Bronchial epithelial cell (primary cell): ENCODE measurements around the gene SSH2. TPM values are rescaled to one million over a fixed set of nuclear protein-coding genes. Genes with fewer than 3 reads are reported as not detected.

Experiments
- DNase-seq: peaks from one replicate; pipeline ENCODE4 v3.0.0-alpha.2; 2010; ENCODE audit warnings: low read depth
- FAIRE-seq: peaks from 2 replicates; lab custom pipeline; 2011; peaks lifted over from hg19 to GRCh38; lab: Jason Lieb, UNC
- H3K27me3 ChIP-seq: 2 replicates; pipeline ENCODE4 v1.5.1; 2011; ENCODE audit warnings: low read length; ENCODE audit not compliant: control insufficient read depth, insufficient read depth
- H3K36me3 ChIP-seq: 2 replicates; pipeline ENCODE4 v1.5.1; 2011; ENCODE audit warnings: low read length; ENCODE audit not compliant: control insufficient read depth, insufficient read depth
- H3K4me3 ChIP-seq: 2 replicates; pipeline ENCODE4 v1.5.1; 2011; ENCODE audit warnings: mild to moderate bottlenecking, low read depth, low read length, control low read depth
- CTCF ChIP-seq: IDR thresholded peaks from 2 replicates; pipeline ENCODE4 v1.5.1; 2011; ENCODE audit warnings: mild to moderate bottlenecking, moderate library complexity, low read length, control low read depth, inconsistent platforms; ENCODE audit not compliant: insufficient read depth, severe bottlenecking
- total RNA-seq: library from RNA; depleted of rRNA; stranded (reverse); fragments of >200 nt; gene quantifications from 2 replicates; pipeline ENCODE4 v1.2.1, GENCODE V29; 2014

Gene SSH2
- total RNA-seq, 1 donor from 2014 or later, result 3.7 TPM

- no peak for FAIRE-seq
- H3K27me3 ChIP-seq, result no peaks in the 10 kb centered on the region
Measured at GRCh38 chr17:29836643-29837042, 93.4 kb downstream of the SSH2 start.

DNA sequence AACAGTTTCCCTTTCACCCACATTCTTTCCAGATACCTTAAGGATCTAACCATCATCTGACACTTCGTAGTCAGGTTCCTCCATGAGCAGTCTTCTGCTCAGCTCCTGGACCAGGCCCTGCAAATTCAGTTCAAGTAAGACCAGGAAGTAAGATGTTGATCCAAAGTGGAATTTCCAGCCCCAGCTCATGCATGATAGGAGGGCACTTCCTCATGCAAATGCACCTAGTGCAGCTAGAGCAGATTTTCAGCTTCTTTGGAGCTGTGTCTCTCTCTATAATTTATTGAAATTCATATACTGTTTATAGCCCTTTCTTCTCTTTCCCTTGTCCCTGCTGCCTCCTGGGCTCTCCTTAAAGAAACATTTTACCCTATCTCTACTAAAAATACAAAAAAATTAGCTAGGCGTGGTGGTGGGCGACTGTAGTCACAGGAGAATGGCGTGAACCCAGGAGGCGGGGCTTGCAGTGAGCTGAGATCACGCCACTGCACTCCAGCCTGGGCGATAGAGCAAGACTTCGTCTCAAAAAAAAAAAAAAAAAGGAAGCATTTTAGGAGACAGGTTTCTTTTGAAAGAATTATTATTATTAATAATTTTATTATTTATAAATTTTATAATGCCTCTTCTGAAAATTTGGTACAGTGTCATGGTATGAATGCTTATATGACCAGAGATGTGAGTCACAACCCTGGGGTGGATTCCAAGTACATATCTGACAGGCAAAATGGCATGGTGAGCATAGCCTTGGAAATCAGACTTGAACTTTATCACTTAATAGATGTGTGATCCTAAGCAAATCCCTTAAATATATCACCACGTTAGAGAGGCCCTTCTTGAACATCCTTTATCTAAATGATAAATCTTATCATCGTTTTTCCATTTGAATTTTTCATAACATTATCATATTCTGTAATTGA lies 94.3 kb downstream of the SSH2 start:
- no peak for FAIRE-seq

More at GRCh38 chr17:29836643-29837042, 93.4 kb downstream of the SSH2 start:
- no peaks in the 10 kb centered on the region for H3K36me3 ChIP-seq
- no peak for DNase-seq
- TF ChIP-seq CTCF, result no peak
- H3K4me3 ChIP-seq, result no peak overlapping the region

GRCh38 chr17:29833801-29834200 lies 96.2 kb downstream of the SSH2 start:
- no peak overlapping the region for H3K4me3 ChIP-seq
- no peak for TF ChIP-seq CTCF
- FAIRE-seq, result no peak

More for the DNA sequence above, 94.3 kb downstream of the SSH2 start:
- no peaks in the 10 kb centered on the region for H3K36me3 ChIP-seq
- no peak for TF ChIP-seq CTCF
- DNase-seq, result peak; percentile 39
- H3K4me3 ChIP-seq, result no peak overlapping the region
- no peaks in the 10 kb centered on the region for H3K27me3 ChIP-seq

GRCh38 chr17:29828676-29829284 lies 101.2 kb downstream of the SSH2 start:
- Histone ChIP-seq H3K36me3 (no peaks in the 10 kb centered on the region), H3K4me3 (no peak overlapping the region), H3K27me3 (no peaks in the 10 kb centered on the region)
- FAIRE-seq, result no peak
- no peak for TF ChIP-seq CTCF
- DNase-seq, result no peak

More at GRCh38 chr17:29833801-29834200, 96.2 kb downstream of the SSH2 start:
- H3K36me3 ChIP-seq, result no peaks in the 10 kb centered on the region
- H3K27me3 ChIP-seq, result no peaks in the 10 kb centered on the region
- DNase-seq, result no peak

- no peak for FAIRE-seq
- TF ChIP-seq CTCF, result no peak
Measured at GRCh38 chr17:29827179-29827578, 102.8 kb downstream of the SSH2 start.

More at GRCh38 chr17:29827179-29827578, 102.8 kb downstream of the SSH2 start:
- H3K36me3 ChIP-seq, result no peaks in the 10 kb centered on the region
- DNase-seq, result no peak
- H3K4me3 ChIP-seq, result no peak overlapping the region
- H3K27me3 ChIP-seq, result no peaks in the 10 kb centered on the region
